Measurements from ENCODE around the gene ZMYM4. TPM values are rescaled to one million over a fixed set of nuclear protein-coding genes. Genes with fewer than 3 reads are reported as not detected.
A peak's percentile ranks its signal among the peaks of the same experiment; 100 is the strongest.

Gene ZMYM4
- total RNA-seq, 1 experiment from 2014 or later, result 66.0 TPM

DNA sequence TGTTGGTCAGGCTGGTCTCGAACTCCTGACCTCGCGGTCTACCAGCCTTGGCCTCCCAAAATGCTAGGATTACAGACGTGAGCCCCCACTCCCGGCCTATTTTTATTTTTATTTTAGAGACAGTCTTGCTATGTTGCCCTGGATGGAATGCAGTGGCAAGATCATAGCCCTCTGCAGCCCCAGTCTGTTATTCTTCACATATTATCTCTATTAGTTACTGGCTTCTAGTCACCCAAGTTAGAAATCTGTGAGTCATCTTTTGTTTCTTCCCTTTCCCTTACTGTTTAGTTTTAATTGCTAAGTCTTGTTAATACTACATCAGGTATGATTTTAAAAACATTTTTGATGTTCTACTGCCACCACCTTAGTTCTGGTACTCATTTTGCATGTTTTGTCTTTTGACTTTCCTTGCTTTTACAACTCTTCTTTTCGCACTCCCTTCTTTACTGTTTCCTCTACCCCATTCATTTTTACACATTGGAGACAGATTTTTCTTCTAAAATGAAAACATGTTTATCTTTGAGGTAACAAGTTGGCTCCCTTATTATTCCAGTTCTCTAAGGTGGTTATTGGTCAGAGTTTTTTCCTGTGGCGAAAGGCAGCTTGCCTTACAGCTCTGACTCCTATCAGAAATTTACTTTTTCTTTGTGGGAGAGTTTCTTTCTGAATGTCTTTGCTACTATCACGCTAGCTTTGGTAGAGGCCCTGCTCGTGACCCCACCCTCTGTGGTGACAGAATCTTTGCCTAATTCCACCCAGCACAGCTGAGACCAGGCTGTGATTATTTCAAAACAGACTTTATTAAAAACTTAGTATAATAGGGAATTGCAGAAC, 19.5 kb downstream of the ZMYM4 start:
- Histone ChIP-seq H3K23ac (ENCODE audit: insufficient read length, low read depth, low read length) (no peak overlapping the region), H3T11ph (ENCODE audit: low read length) (no peak overlapping the region), H3K56ac (ENCODE audit: insufficient read length, low read depth, low read length) (no peak overlapping the region), H2BK15ac (ENCODE audit: low read depth, low read length) (no peak overlapping the region), H3K14ac (ENCODE audit: insufficient read depth, low read length) (no peak overlapping the region), H4K8ac (replicated peaks; ENCODE audit: insufficient read length, low read depth, low read length) (no peak overlapping the region), H2BK120ac (ENCODE audit: low read depth, low read length, poor library complexity, severe bottlenecking) (no peak overlapping the region), H3K27ac (ENCODE audit: insufficient read length, low read depth, low read length) (no peak overlapping the region), H3K9me3 (ENCODE audit: control insufficient read depth, low read depth, low read length) (no peaks in the 10 kb centered on the region), H3K4me2 (ENCODE audit: insufficient read depth, insufficient read length, low read length) (no peak overlapping the region), H2BK12ac (ENCODE audit: insufficient read length, low read depth, low read length) (no peak overlapping the region), H3K4ac (ENCODE audit: low read depth, low read length) (no peak overlapping the region), H2BK5ac (ENCODE audit: insufficient read length, low read length) (no peak overlapping the region), H4K20me1 (ENCODE audit: control insufficient read depth, insufficient read depth, insufficient read length) (no peaks in the 10 kb centered on the region), H3K23me2 (ENCODE audit: insufficient read length, low read depth, low read length, poor library complexity, severe bottlenecking) (no peaks in the 10 kb centered on the region), H3K18ac (ENCODE audit: insufficient read length, low read depth, low read length) (no peak overlapping the region), H3K79me1 (ENCODE audit: insufficient read depth, low read depth, low read length, poor library complexity, severe bottlenecking) (peaks cover 4% of the 10 kb centered on the region), H2AFZ (ENCODE audit: low read length) (no peak overlapping the region), H4K5ac (ENCODE audit: insufficient read length, low read depth, low read length) (no peak overlapping the region), H3K9ac (ENCODE audit: extremely low read depth, insufficient read length, low read length) (no peak overlapping the region), H3K4me1 (ENCODE audit: insufficient read depth, low read length) (no peaks in the 10 kb centered on the region), H3K79me2 (ENCODE audit: insufficient read depth, low read length) (peaks cover 8% of the 10 kb centered on the region; the same call in 1 of the 2 replicates), H2BK20ac (ENCODE audit: low read depth, low read length, poor library complexity, severe bottlenecking) (no peak overlapping the region), H4K91ac (ENCODE audit: insufficient read length, low read depth, low read length) (no peak overlapping the region), H3K27me3 (ENCODE audit: insufficient read depth, low read length) (no peaks in the 10 kb centered on the region), H2AK5ac (ENCODE audit: insufficient read length, low read length) (no peak overlapping the region)
- no CpG with 5 or more reads among the region's 9 CpGs for WGBS (ENCODE audit: extremely low coverage, insufficient read length, low lambda C conversion rate)
- Mint-ChIP-seq H3K36me3 (ENCODE audit: insufficient read depth in 1 of 3, low read depth in 3 of 3) (peaks cover 6 to 23% (median 8%) of the 10 kb centered on the region in 3 experiments; a peak in 5 of 7 replicates), H3K27ac (peak overlapping the region in 1 of 3 experiments; percentile 11; a peak in 2 of 7 replicates), H3K9me3 (peaks cover 0 to 3% of the 10 kb centered on the region in 2 experiments; a peak in 1 of 5 replicates), H3K4me1 (no peaks in the 10 kb centered on the region), H3K4me3 (no peak overlapping the region), H3K27me3 (ENCODE audit: low read depth) (no peaks in the 10 kb centered on the region)
- TF ChIP-seq, protein P1, sequence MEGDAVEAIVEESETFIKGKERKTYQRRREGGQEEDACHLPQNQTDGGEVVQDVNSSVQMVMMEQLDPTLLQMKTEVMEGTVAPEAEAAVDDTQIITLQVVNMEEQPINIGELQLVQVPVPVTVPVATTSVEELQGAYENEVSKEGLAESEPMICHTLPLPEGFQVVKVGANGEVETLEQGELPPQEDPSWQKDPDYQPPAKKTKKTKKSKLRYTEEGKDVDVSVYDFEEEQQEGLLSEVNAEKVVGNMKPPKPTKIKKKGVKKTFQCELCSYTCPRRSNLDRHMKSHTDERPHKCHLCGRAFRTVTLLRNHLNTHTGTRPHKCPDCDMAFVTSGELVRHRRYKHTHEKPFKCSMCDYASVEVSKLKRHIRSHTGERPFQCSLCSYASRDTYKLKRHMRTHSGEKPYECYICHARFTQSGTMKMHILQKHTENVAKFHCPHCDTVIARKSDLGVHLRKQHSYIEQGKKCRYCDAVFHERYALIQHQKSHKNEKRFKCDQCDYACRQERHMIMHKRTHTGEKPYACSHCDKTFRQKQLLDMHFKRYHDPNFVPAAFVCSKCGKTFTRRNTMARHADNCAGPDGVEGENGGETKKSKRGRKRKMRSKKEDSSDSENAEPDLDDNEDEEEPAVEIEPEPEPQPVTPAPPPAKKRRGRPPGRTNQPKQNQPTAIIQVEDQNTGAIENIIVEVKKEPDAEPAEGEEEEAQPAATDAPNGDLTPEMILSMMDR (conservative IDR thresholded peaks at IDR 0.05), result no peak
- DNase-seq, result no peak

All from H9 (cell line).